ENCODE measurements around the gene PEA15. TPM values are rescaled to one million over a fixed set of nuclear protein-coding genes. Genes with fewer than 3 reads are reported as not detected.

The PEA15 gene
- total RNA-seq, 2 donors from 2014 or later = 50.4 to 184 TPM

DNA sequence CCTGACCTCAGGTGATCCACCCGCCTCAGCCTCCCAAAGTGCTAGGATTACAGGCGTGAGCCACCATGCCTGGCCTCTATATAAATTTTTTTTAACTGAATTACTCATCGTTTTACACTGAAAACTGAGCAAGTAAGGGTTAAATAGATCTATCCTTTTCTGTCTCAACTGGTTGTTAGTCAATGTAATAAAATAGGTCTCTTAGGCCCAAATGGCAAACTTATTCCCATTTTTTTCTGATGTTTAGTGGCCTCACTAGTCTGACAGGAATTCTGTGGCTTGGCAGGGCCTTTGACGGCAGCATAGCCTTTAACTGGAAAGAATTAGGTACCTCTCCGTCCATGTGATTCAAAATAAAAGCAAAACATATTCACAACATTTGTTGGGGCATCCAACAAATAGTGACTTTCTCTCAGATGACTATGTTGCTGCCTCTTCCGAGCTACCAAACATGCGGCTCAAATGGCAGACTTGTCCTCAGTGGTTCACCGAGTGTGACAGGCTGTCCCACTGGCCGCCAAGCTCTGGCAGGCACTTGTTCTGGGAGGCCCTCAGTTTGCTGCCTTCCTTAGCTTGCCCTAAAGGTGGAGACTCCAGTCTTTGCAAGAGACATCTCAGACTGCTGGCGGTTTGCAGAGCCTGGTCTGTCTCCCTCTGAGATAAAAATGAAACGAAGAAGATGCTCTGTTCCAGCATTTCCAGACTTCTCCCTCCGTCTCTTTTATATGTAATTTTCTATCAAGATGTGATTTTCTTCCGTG is 36.4 kb upstream of the PEA15 start:
- Histone ChIP-seq H3K27me3 (replicated peaks; ENCODE audit: insufficient read depth) (no peaks in the 10 kb centered on the region), H3K9me3 (no peaks in the 10 kb centered on the region), H3K4me3 (no peak overlapping the region), H3K36me3 (no peaks in the 10 kb centered on the region), H3K27ac (no peak overlapping the region), H3K4me1 (replicated peaks) (no peaks in the 10 kb centered on the region)
- intact Hi-C loops (cut with DNase I) = no loop called here
- no peak for DNase-seq (ENCODE audit: low spot score)
- TF ChIP-seq POLR2A (IDR thresholded peaks at IDR 0.05) = no peak
- no peak for TF ChIP-seq POLR2AphosphoS5 (IDR thresholded peaks at IDR 0.05)
- TF ChIP-seq, protein P1, sequence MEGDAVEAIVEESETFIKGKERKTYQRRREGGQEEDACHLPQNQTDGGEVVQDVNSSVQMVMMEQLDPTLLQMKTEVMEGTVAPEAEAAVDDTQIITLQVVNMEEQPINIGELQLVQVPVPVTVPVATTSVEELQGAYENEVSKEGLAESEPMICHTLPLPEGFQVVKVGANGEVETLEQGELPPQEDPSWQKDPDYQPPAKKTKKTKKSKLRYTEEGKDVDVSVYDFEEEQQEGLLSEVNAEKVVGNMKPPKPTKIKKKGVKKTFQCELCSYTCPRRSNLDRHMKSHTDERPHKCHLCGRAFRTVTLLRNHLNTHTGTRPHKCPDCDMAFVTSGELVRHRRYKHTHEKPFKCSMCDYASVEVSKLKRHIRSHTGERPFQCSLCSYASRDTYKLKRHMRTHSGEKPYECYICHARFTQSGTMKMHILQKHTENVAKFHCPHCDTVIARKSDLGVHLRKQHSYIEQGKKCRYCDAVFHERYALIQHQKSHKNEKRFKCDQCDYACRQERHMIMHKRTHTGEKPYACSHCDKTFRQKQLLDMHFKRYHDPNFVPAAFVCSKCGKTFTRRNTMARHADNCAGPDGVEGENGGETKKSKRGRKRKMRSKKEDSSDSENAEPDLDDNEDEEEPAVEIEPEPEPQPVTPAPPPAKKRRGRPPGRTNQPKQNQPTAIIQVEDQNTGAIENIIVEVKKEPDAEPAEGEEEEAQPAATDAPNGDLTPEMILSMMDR (IDR thresholded peaks at IDR 0.05) = no peak
- WGBS = 71% methylated on average over 13 of the region's 13 CpGs

DNA sequence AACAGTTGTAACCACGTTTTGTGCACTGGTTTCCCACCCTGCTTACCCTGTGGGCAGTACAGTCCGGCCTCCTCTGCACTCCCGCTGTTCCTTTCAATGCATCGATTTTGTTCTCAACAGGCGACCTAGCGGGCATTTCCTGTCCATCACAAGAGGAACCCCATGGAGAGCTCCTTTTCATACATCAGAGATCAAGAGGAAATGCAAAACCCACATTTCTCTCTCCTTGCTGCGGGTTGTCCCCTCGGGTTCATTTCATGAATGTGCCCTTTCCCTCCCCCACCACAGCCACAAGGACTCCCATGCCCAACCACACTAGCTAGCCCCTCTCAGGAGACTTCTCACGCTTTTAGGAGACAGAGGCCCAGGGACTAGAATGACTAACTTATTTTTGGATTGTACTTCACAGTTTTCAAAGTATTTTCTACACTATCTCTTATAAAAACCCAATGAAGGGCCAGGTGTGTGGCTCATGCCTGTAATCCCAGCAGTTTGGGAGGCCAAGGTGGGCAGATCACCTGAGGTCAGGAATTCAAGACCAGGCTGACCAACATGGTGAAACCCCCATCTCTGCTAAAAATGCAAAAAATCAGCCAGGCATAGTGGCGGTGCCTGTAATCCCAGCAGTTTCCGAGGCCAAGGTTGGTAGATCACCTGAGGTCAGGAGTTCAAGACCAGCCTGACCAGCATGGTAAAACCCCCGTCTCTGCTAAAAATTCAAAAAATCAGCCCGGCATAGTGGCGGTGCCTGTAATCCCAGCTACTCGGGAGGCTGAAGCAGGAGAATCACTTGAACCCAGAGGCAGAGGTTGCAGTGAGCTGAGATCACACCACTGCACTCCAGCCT is 35.4 kb upstream of the PEA15 start:
- no peaks in the 10 kb centered on the region for H3K4me1 ChIP-seq (replicated peaks)
- no peak overlapping the region for H3K4me3 ChIP-seq
- H3K27me3 ChIP-seq (replicated peaks; ENCODE audit: insufficient read depth) = no peaks in the 10 kb centered on the region
- H3K27ac ChIP-seq = no peak overlapping the region
- TF ChIP-seq, protein P1 (IDR thresholded peaks at IDR 0.05) = no peak
- no peak for TF ChIP-seq POLR2AphosphoS5 (IDR thresholded peaks at IDR 0.05)
- no peak for TF ChIP-seq POLR2A (IDR thresholded peaks at IDR 0.05)
- no peak for DNase-seq (ENCODE audit: low spot score)
- WGBS = 61% methylated on average over 15 of the region's 15 CpGs
- no peaks in the 10 kb centered on the region for H3K9me3 ChIP-seq
- intact Hi-C loops (cut with DNase I) = no loop called here
- H3K36me3 ChIP-seq = no peaks in the 10 kb centered on the region

DNA sequence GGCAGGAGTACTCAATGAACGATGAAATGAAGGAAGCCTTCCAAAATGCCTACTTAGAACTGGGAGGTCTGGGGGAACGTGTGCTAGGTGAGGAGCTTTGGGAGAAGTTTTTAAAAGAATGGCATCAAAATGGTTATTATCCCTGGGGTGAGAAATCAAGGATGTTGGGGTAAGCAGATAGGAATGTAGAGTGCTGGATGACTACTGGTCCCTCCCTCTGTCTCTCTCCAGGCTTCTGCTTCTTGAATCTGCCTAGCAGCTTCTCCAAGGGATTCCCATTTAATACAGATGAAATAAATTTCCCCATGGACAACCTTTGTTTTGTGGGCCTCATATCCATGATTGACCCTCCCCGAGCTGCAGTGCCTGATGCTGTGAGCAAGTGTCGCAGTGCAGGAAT is 33.8 kb upstream of the PEA15 start:
- intact Hi-C loops (cut with DNase I) = no loop called here
- TF ChIP-seq POLR2A (IDR thresholded peaks at IDR 0.05) (no peak), POLR2AphosphoS5 (IDR thresholded peaks at IDR 0.05) (no peak)
- TF ChIP-seq, protein P1 (IDR thresholded peaks at IDR 0.05) = no peak
- no peak overlapping the region for H3K4me3 ChIP-seq
- no peaks in the 10 kb centered on the region for H3K4me1 ChIP-seq (replicated peaks)
- H3K27me3 ChIP-seq (replicated peaks; ENCODE audit: insufficient read depth) = no peaks in the 10 kb centered on the region
- no peak overlapping the region for H3K27ac ChIP-seq
- 87% methylated on average over 4 of the region's 4 CpGs for WGBS
- no peak for DNase-seq (ENCODE audit: low spot score)
- H3K9me3 ChIP-seq = no peaks in the 10 kb centered on the region
- H3K36me3 ChIP-seq = no peaks in the 10 kb centered on the region

DNA sequence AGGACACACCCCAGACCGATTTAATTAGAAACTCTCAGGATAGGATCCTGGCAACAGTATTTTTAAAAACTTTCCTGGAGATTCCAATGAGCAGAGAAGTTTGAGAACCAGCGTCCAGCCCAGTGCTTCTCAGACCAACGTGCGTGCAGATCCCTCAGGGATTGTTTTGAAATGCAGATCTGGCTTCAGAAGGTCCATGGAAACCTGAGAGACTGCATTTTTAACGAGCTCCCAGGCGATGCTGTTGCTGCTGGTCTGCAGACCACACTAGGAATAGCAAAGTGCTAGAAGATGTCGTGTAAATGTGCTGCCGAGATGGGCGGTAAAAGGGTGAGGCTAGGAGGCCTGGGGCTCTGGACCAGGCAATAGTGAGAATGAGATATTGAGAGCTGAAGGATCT is 33.2 kb upstream of the PEA15 start:
- 49% methylated on average over 9 of the region's 9 CpGs for whole genome bisulfite sequencing
- no peaks in the 10 kb centered on the region for H3K27me3 ChIP-seq (replicated peaks; ENCODE audit: insufficient read depth)
- intact Hi-C loops (cut with DNase I) = no loop called here

More for the DNA sequence above, 33.2 kb upstream of the PEA15 start:
- no peak overlapping the region for H3K4me3 ChIP-seq
- DNase-seq (ENCODE audit: low spot score) = no peak
- no peaks in the 10 kb centered on the region for H3K4me1 ChIP-seq (replicated peaks)
- H3K27ac ChIP-seq = no peak overlapping the region
- no peaks in the 10 kb centered on the region for H3K36me3 ChIP-seq
- H3K9me3 ChIP-seq = no peaks in the 10 kb centered on the region
- TF ChIP-seq POLR2A (IDR thresholded peaks at IDR 0.05) = no peak
- TF ChIP-seq, protein P1 (IDR thresholded peaks at IDR 0.05) = no peak
- TF ChIP-seq POLR2AphosphoS5 (IDR thresholded peaks at IDR 0.05) = no peak

All from prostate gland (tissue), 2 donors.